NCI-H146 treated with DMSO at 0.1 percent for 48 hours (cell line): ENCODE results near the gene KAT2B.
"Not testable (repeated sequence)": the region's sequence is repeated elsewhere in the genome, so short reads cannot be mapped to it uniquely, and the experiment has no call there.

Experiments
- DNase-seq: peaks from one replicate; lab custom pipeline; 2025; ENCODE audit not compliant: unreplicated experiment; lab: John Stamatoyannopoulos, UW

KAT2B gene

GRCh38 chr3:20039765-20040547, at the start of gene KAT2B:
Gene KAT2B (plus strand): TSS chr3:20040446. CDS start chr3:20040478, 32 bp downstream.
- DNase-seq, result peak; percentile 62

- no peak for DNase-seq
Observed at GRCh38 chr3:19994796-19995195, 45.5 kb upstream of the KAT2B start.

GRCh38 chr3:19997502-19997901, 42.7 kb upstream of the KAT2B start:
- no peak for DNase-seq

GRCh38 chr3:20001932-20002331, 38.3 kb upstream of the KAT2B start:
- no peak for DNase-seq

GRCh38 chr3:20007960-20008359, 32.3 kb upstream of the KAT2B start:
- DNase-seq, result no peak

- no peak for DNase-seq
Observed at GRCh38 chr3:20008646-20009045, 31.6 kb upstream of the KAT2B start.

- DNase-seq, result no peak
Observed at GRCh38 chr3:20012164-20012563, 28.1 kb upstream of the KAT2B start, which contains the start of gene PP2D1. Gene PP2D1 (minus strand): TSS chr3:20012264. CDS start chr3:20012072, 192 bp downstream.

GRCh38 chr3:20013396-20013795, 26.9 kb upstream of the KAT2B start:
- no peak for DNase-seq

GRCh38 chr3:20015525-20015924, 24.7 kb upstream of the KAT2B start:
- no peak for DNase-seq

- DNase-seq, result not testable (repeated sequence)
Observed at GRCh38 chr3:20016076-20016475, 24.2 kb upstream of the KAT2B start.

GRCh38 chr3:20022954-20023622, 17.2 kb upstream of the KAT2B start:
- no peak for DNase-seq

- DNase-seq, result no peak
Observed at GRCh38 chr3:20023623-20024405, 16.4 kb upstream of the KAT2B start.

- no peak for DNase-seq
Observed at GRCh38 chr3:20027136-20027535, 13.1 kb upstream of the KAT2B start.

- DNase-seq, result no peak
Observed at GRCh38 chr3:20028905-20029331, 11.3 kb upstream of the KAT2B start.

GRCh38 chr3:20031939-20032338, 8.3 kb upstream of the KAT2B start:
- DNase-seq, result not testable (repeated sequence)

- no peak for DNase-seq
Observed at GRCh38 chr3:20035019-20035418, 5.2 kb upstream of the KAT2B start.

GRCh38 chr3:20037255-20037996, 2.8 kb upstream of the KAT2B start:
- DNase-seq, result no peak

GRCh38 chr3:20038699-20039465, 1.4 kb upstream of the KAT2B start:
- DNase-seq, result no peak

- no peak for DNase-seq
Observed at GRCh38 chr3:20039466-20039764, 831 bp upstream of the KAT2B start.

- DNase-seq, result peak; percentile 12
Observed at GRCh38 chr3:20040548-20041196, 426 bp downstream of the KAT2B start.
